ENCODE measurements around the gene NXPH3.
"Not testable (repeated sequence)": the region's sequence is repeated elsewhere in the genome, so short reads cannot be mapped to it uniquely, and the experiment has no call there.

The NXPH3 gene

DNA sequence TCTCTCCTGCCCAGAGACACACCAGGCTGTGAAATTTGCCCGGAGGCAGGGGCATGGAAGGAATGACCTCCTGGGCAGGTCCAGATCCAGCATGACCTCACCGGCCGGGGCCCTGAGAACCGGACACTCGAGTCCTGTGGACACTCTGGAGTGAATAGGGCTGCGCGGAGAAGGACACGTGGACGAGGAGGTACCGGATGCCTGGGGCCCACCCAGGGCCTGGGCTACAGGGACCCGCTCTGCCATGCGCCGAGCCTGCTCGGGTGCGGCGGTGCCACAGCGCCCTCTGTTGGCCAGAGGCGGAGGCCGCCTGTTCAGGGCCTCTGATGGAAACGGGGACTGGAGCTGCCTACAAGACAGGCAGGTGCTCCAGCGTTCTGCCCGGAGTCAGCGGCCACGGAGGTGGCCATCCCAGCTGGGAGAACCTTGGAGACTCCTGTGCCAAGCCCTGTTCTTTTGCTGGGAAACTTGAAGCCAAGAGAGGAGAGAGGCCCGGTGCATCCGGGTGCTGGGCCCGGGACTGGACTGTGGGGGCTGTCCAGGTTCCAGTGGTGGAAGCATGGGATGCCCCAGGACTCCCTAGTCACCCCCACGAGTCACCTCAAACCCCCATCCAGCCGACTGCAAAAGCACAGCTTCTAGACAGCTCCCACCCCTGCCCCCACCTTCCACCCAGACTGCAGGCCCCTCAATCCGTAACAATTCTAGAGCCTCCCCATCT is 19.3 kb upstream of the NXPH3 start:
- Histone ChIP-seq H3K4me3 (ENCODE audit: low read length) (no peak overlapping the region), H3K27me3 (replicated peaks; ENCODE audit: control insufficient read depth, insufficient read depth, low read length) (peaks cover 29% of the 10 kb centered on the region), H3K4me1 (ENCODE audit: control insufficient read depth, insufficient read depth, low read length) (no peaks in the 10 kb centered on the region), H3K9me3 (ENCODE audit: control insufficient read depth, low read length) (no peaks in the 10 kb centered on the region), H3K36me3 (ENCODE audit: control insufficient read depth, insufficient read depth, low read length, severe bottlenecking) (no peaks in the 10 kb centered on the region), H3K9ac (ENCODE audit: low read length) (peak overlapping the region; percentile 40)
- DNase-seq (ENCODE audit: low read depth) = peak; percentile 83

DNA sequence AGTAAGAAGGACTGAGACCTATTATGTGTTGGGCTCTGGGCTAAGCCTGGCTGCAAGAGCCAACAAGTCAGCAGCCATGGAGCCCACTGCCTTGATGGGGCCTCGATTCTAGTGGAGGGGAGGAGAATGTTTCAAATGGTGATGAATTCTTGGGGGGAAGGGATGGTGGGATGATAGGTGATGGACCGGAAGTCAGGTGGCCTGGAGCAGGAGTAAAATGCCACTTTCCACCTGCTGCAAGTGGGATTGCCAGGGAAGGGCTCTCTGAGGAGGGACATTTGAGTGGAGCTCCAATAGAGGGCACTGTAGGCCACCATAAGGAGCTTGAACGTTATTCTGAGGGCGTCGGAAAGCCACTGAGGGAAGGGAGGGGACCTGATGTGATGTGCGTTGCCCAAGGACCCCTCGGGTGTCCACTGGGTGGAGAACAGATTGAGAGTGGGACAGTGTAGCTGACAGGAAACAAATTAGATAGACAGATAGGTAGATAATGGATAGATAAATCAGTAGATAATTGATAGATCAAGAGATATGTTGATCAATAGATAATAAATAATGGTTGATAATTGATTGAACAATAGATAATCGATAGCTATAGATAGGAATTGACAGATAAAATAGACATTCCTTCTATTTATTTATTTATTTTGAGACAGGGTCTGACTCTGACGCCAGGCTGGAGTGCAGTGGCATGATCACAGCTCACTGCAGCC is 18.2 kb upstream of the NXPH3 start:
- no peaks in the 10 kb centered on the region for H3K36me3 ChIP-seq (ENCODE audit: control insufficient read depth, insufficient read depth, low read length, severe bottlenecking)
- H3K27me3 ChIP-seq (replicated peaks; ENCODE audit: control insufficient read depth, insufficient read depth, low read length) = peaks cover 29% of the 10 kb centered on the region
- no peaks in the 10 kb centered on the region for H3K4me1 ChIP-seq (ENCODE audit: control insufficient read depth, insufficient read depth, low read length)
- H3K9ac ChIP-seq (ENCODE audit: low read length) = no peak overlapping the region
- DNase-seq (ENCODE audit: low read depth) = peak; percentile 57
- no peak overlapping the region for H3K4me3 ChIP-seq (ENCODE audit: low read length)
- H3K9me3 ChIP-seq (ENCODE audit: control insufficient read depth, low read length) = no peaks in the 10 kb centered on the region

DNA sequence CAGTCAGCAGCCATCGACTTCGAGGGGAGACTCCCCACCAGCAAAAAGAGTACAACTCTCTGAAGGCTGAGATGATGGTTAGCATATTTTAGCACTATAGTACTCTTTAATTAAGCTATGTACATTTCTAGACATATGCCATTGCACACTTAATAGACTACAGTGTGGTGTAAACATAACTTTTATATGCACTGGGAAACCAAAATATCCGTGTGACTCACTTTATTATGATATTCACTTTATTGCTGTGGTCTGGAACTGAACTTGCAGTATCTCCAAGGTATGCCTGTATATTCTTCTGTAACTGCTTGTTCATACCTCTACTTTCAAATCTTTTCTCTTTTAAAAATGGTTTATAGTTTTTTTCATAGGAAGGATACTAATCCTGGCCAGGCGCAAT is 11.0 kb upstream of the NXPH3 start:
- DNase-seq (ENCODE audit: low read depth) = no peak
- Histone ChIP-seq H3K9me3 (ENCODE audit: control insufficient read depth, low read length) (no peaks in the 10 kb centered on the region), H3K4me3 (ENCODE audit: low read length) (no peak overlapping the region), H3K36me3 (ENCODE audit: control insufficient read depth, insufficient read depth, low read length, severe bottlenecking) (no peaks in the 10 kb centered on the region), H3K9ac (ENCODE audit: low read length) (no peak overlapping the region), H3K27me3 (replicated peaks; ENCODE audit: control insufficient read depth, insufficient read depth, low read length) (no peaks in the 10 kb centered on the region), H3K4me1 (ENCODE audit: control insufficient read depth, insufficient read depth, low read length) (peaks cover 14% of the 10 kb centered on the region)

DNA sequence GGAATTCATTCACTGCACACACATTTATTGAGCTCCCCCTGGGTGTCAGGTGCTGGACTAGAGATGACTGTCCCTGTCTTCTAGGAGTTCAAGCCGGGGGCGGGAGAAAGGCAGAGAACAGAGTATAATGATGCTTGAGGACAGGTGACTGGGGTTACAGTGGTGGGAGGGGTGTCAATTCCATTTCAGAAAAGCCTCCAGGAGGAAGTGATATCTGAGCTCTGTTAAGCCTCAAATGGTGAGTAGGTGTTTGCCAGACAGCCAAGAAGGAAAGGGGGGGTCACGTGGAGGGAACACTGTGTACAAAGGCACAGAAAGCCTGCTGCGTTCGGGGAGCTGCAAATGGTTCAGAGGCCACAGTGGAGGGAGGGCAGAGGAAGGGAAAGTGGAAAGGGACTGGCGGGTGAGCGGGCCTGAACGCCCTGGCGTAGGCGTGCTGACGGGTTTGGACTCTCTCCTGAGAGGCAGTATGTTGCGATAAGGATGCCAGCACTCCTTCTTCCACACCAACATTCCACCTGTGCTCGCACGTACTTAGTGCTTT is 9.7 kb upstream of the NXPH3 start:
- Histone ChIP-seq H3K9me3 (ENCODE audit: control insufficient read depth, low read length) (no peaks in the 10 kb centered on the region), H3K36me3 (ENCODE audit: control insufficient read depth, insufficient read depth, low read length, severe bottlenecking) (no peaks in the 10 kb centered on the region), H3K9ac (ENCODE audit: low read length) (peak overlapping the region; percentile 23), H3K4me3 (ENCODE audit: low read length) (peak overlapping the region; percentile 42), H3K4me1 (ENCODE audit: control insufficient read depth, insufficient read depth, low read length) (peaks cover 14% of the 10 kb centered on the region), H3K27me3 (replicated peaks; ENCODE audit: control insufficient read depth, insufficient read depth, low read length) (peaks cover 9% of the 10 kb centered on the region)
- DNase-seq (ENCODE audit: low read depth) = peak; percentile 28

DNA sequence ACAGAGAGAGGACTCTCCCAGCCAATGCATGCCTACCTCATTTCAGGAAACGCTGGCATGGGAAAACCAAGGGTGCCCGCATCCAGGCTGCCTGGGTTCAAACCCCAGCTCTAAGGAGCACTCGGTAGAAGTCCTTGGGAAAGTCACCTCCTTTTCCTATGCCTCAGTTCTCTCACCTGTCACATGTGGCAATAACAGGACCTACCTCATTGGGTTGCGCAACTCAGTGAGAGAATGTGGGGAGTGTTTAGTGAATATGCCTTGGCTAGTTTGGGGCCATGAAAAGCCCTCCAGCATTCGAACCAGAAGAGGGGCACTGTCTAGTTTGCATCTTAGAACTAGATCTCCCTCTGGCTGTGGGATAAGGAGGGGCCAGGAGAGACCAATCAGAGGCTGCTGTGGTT is 9.0 kb upstream of the NXPH3 start:
- H3K36me3 ChIP-seq (ENCODE audit: control insufficient read depth, insufficient read depth, low read length, severe bottlenecking) = no peaks in the 10 kb centered on the region
- H3K4me3 ChIP-seq (ENCODE audit: low read length) = peak overlapping the region; percentile 42
- no peaks in the 10 kb centered on the region for H3K9me3 ChIP-seq (ENCODE audit: control insufficient read depth, low read length)
- DNase-seq (ENCODE audit: low read depth) = no peak
- H3K27me3 ChIP-seq (replicated peaks; ENCODE audit: control insufficient read depth, insufficient read depth, low read length) = peaks cover 9% of the 10 kb centered on the region
- peaks cover 14% of the 10 kb centered on the region for H3K4me1 ChIP-seq (ENCODE audit: control insufficient read depth, insufficient read depth, low read length)
- H3K9ac ChIP-seq (ENCODE audit: low read length) = no peak overlapping the region

DNA sequence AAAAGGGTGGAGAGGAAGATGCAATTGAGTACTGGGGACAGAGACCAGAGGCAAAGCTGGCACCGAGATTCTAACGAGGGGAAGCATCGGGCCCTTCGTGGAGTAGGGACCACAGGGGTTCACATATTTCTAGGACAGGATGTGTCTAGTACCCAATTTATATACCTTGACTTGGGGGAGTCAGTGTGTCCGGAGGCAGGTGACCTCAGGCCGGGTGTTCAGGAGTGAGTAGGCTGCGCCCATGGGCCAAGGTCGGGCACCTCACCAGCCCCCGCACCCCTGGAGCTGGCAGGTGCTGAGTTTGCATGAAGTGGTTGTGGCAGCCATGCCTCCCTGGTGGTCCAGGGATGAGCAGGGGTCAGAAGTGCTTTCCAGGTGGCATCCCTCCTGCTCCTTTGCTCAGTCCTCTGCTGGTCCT is 8.6 kb upstream of the NXPH3 start:
- Histone ChIP-seq H3K4me3 (ENCODE audit: low read length) (no peak overlapping the region), H3K27me3 (replicated peaks; ENCODE audit: control insufficient read depth, insufficient read depth, low read length) (peaks cover 9% of the 10 kb centered on the region), H3K36me3 (ENCODE audit: control insufficient read depth, insufficient read depth, low read length, severe bottlenecking) (no peaks in the 10 kb centered on the region), H3K9me3 (ENCODE audit: control insufficient read depth, low read length) (no peaks in the 10 kb centered on the region), H3K9ac (ENCODE audit: low read length) (no peak overlapping the region), H3K4me1 (ENCODE audit: control insufficient read depth, insufficient read depth, low read length) (peaks cover 14% of the 10 kb centered on the region)
- DNase-seq (ENCODE audit: low read depth) = no peak

DNA sequence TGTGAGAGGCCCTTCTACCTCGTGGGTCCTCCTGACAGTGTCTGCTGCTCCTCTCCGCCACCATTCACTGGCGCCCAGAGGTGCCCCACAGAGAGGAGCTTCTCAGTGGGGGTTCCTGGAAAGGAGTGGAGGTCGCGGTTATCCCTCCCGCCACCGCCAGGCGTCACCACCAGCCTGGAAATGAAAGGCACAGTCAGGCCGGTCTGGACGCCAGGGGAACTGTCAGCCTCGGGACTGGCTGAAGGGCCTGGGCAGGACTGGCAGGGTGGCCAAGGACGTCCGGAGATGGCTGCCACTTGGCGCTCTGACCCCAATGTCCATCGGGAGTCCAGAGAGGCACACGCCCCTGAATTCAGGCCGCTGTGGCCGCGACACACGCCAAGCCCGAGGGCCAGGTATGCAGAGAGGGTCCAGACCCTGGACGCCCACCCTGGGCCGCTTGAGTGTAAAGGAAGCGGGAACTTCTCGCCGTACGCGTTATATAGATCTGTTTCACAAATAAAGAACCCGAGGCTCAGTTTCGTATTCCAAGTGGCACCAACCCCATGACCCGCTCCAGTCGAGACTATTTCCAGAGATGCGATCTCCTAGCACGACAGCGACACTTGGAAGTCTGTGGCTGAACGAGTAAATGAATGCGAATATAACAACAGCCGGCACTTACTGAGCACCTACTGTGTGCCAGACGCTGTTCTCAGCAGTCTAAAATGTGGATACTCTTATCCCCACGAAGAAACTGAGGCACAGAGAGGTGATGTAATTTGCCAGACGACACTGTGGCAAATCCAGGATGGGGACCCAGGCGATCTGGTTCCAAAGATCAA is 7.6 kb upstream of the NXPH3 start:
- no peaks in the 10 kb centered on the region for H3K36me3 ChIP-seq (ENCODE audit: control insufficient read depth, insufficient read depth, low read length, severe bottlenecking)
- H3K27me3 ChIP-seq (replicated peaks; ENCODE audit: control insufficient read depth, insufficient read depth, low read length) = peaks cover 9% of the 10 kb centered on the region
- peak overlapping the region; percentile 75 for H3K4me3 ChIP-seq (ENCODE audit: low read length)
- peaks cover 14% of the 10 kb centered on the region for H3K4me1 ChIP-seq (ENCODE audit: control insufficient read depth, insufficient read depth, low read length)
- H3K9ac ChIP-seq (ENCODE audit: low read length) = peak overlapping the region; percentile 53
- no peaks in the 10 kb centered on the region for H3K9me3 ChIP-seq (ENCODE audit: control insufficient read depth, low read length)
- DNase-seq (ENCODE audit: low read depth) = peak; percentile 94

DNA sequence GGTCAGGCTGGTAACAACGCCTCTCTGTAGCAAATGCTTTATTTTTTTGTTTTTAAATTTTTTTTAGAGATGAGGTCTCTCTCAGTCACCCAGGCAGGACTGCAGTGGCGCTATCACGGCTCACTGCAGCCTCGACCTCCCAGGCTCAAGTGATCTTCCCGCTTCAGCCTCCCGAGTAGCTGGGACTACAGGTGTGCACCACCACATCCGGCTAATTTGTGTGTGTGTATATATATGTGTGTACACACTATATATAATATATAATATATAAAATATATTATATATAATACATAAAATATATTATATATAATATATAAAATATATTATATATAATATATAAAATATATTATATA is 7.0 kb upstream of the NXPH3 start:
- H3K27me3 ChIP-seq (replicated peaks; ENCODE audit: control insufficient read depth, insufficient read depth, low read length); H3K36me3 ChIP-seq (ENCODE audit: control insufficient read depth, insufficient read depth, low read length, severe bottlenecking); DNase-seq (ENCODE audit: low read depth); H3K4me3 ChIP-seq (ENCODE audit: low read length); H3K9me3 ChIP-seq (ENCODE audit: control insufficient read depth, low read length); H3K9ac ChIP-seq (ENCODE audit: low read length): not testable (repeated sequence)
- peaks cover 14% of the 10 kb centered on the region for H3K4me1 ChIP-seq (ENCODE audit: control insufficient read depth, insufficient read depth, low read length)

DNA sequence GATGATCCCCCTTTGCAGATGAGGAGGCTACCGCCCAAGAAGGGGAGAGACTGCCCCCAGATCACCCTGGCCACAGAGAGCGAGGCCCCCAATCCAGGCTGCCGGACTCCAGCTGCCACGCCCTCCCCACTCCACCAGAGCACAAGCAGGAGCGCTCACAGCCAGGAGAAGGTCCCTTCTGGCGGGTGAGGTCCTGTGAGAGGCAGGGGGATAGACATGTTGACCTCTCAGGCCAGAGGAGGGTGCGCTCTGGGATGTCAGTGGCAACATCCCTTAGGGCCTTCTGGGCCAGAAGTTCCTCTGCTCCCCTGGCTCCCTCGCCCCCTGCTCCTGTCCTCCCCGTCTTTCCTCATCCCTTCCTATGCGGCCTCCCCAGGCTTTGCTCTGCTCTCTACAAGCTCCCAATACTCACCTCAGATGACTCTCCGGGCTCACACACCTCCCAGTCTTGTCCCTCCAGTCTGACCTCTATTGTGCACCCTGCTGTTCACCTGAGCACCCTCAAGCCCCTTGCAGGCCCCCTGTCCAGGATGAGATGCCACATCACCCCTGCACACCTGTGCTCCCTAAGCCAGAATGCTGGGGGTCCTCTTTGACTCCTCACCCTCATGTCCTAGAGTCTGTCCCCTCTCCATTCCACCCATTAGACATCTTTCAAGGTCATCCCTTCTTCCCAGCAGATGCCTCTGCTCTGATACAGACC is 5.0 kb upstream of the NXPH3 start:
- no peaks in the 10 kb centered on the region for H3K9me3 ChIP-seq (ENCODE audit: control insufficient read depth, low read length)
- no peak overlapping the region for H3K9ac ChIP-seq (ENCODE audit: low read length)
- H3K36me3 ChIP-seq (ENCODE audit: control insufficient read depth, insufficient read depth, low read length, severe bottlenecking) = no peaks in the 10 kb centered on the region
- no peak for DNase-seq (ENCODE audit: low read depth)
- H3K27me3 ChIP-seq (replicated peaks; ENCODE audit: control insufficient read depth, insufficient read depth, low read length) = peaks cover 9% of the 10 kb centered on the region
- peaks cover 13% of the 10 kb centered on the region for H3K4me1 ChIP-seq (ENCODE audit: control insufficient read depth, insufficient read depth, low read length)
- H3K4me3 ChIP-seq (ENCODE audit: low read length) = no peak overlapping the region

DNA sequence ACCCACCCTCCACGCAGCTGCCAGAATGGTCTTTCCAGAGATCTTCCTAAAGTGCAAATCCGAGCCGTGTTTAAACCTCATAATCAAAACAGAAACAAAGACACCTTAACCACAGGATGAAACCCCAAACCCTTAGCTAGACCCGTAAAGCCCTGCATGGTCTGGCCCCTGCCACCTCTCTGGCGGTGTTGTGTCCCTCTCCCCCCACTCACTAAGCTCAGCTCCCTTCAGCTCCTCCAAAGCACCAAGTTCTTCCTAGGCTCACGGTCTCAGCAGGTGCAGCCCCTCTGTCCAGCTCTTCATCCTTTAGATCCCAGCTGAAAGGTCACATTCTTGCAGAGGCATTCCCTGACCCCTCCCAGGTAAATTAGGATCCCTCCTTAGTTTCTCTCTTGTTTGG is 4.4 kb upstream of the NXPH3 start:
- no peak overlapping the region for H3K4me3 ChIP-seq (ENCODE audit: low read length)
- H3K36me3 ChIP-seq (ENCODE audit: control insufficient read depth, insufficient read depth, low read length, severe bottlenecking) = no peaks in the 10 kb centered on the region
- peaks cover 9% of the 10 kb centered on the region for H3K27me3 ChIP-seq (replicated peaks; ENCODE audit: control insufficient read depth, insufficient read depth, low read length)
- H3K9ac ChIP-seq (ENCODE audit: low read length) = no peak overlapping the region
- no peak for DNase-seq (ENCODE audit: low read depth)
- peaks cover 7% of the 10 kb centered on the region for H3K4me1 ChIP-seq (ENCODE audit: control insufficient read depth, insufficient read depth, low read length)
- no peaks in the 10 kb centered on the region for H3K9me3 ChIP-seq (ENCODE audit: control insufficient read depth, low read length)

All from adipocyte (in vitro differentiated cells).